SU-DHL-6 (cell line): ENCODE data around the gene IL4I1.

Experiments
- H2AFZ ChIP-seq: fragments of 200-600 bp; sonication (generic); 2 replicates; pipeline ENCODE4 v1.6.1; 2014; ENCODE audit warnings: low read depth, mild to moderate bottlenecking, moderate library complexity, mixed read lengths, antibody characterized with exemption, low read length; ENCODE audit not compliant: severe bottlenecking
- H3F3A ChIP-seq: fragments of 200-600 bp; shearing (Covaris generic); 2 replicates; pipeline ENCODE4 v1.6.0; 2016; ENCODE audit warnings: antibody characterized with exemption, mild to moderate bottlenecking; ENCODE audit not compliant: insufficient read depth
- H3K27ac ChIP-seq: fragments of 200-600 bp; sonication (generic); 2 replicates; pipeline ENCODE4 v1.5.1; 2016; ENCODE audit warnings: low read depth, mild to moderate bottlenecking, low read length, moderate library complexity, mixed read lengths
- H3K27me3 ChIP-seq: fragments of 200-600 bp; sonication (generic), shearing (Covaris generic); 2 replicates; pipeline ENCODE4 v1.6.0; 2014; ENCODE audit warnings: mild to moderate bottlenecking, low read length
- H3K36me3 ChIP-seq: fragments of 200-600 bp; sonication (generic); 2 replicates; pipeline ENCODE4 v1.6.1; 2014; ENCODE audit warnings: mild to moderate bottlenecking, low read length, mixed read lengths
- H3K4me2 ChIP-seq: fragments of 300-600, 200-600 bp; shearing (Covaris generic), sonication (generic); 2 replicates; pipeline ENCODE4 v1.6.0; 2014; ENCODE audit warnings: low read length, low read depth, mild to moderate bottlenecking; ENCODE audit not compliant: poor library complexity, severe bottlenecking
- H3K4me3 ChIP-seq: fragments of 200-600 bp; sonication (generic); 2 replicates; pipeline ENCODE4 v1.5.1; 2014; ENCODE audit warnings: antibody characterized with exemption, low read length, mild to moderate bottlenecking, mixed read lengths; ENCODE audit not compliant: insufficient read depth, poor library complexity, severe bottlenecking
- H3K79me2 ChIP-seq: fragments of 200-600 bp; sonication (generic); 2 replicates; pipeline ENCODE4 v1.6.1; 2014; ENCODE audit warnings: mild to moderate bottlenecking, low read length, moderate library complexity; ENCODE audit not compliant: insufficient read depth
- H3K9ac ChIP-seq: fragments of 200-600 bp; sonication (generic); 2 replicates; pipeline ENCODE4 v1.7.0; 2014; ENCODE audit warnings: mild to moderate bottlenecking, low read length
- H3K9me2 ChIP-seq: fragments of 200-600 bp; sonication (generic); replicated peaks from 2 replicates; pipeline ENCODE4 v1.6.1; 2014; ENCODE audit warnings: low read length; ENCODE audit not compliant: insufficient read depth
- H3K9me3 ChIP-seq: fragments of 200-600 bp; sonication (generic); 2 replicates; pipeline ENCODE4 v1.6.1; 2014; ENCODE audit warnings: low read length, mixed read lengths; ENCODE audit not compliant: insufficient read depth
- H4K20me1 ChIP-seq: fragments of 200-600 bp; sonication (generic); 2 replicates; pipeline ENCODE4 v1.6.1; 2014; ENCODE audit warnings: low read depth, mild to moderate bottlenecking, antibody characterized with exemption, low read length, moderate library complexity, mixed read lengths
- CTCF ChIP-seq: fragments of 200-600 bp; sonication (generic); IDR thresholded peaks from one replicate; pipeline ENCODE4 v1.5.1; 2017; ENCODE audit warnings: antibody characterized with exemption, mild to moderate bottlenecking, low read length, moderate library complexity; ENCODE audit not compliant: insufficient read depth, poor library complexity, severe bottlenecking
- EZH2phosphoT487 ChIP-seq: fragments of 200-600 bp; sonication (generic), shearing (Covaris generic); conservative IDR thresholded peaks from 2 replicates; pipeline ENCODE4 v1.6.1; 2018; ENCODE audit warnings: mild to moderate bottlenecking, antibody characterized with exemption, low read length, moderate library complexity, mixed read lengths

Gene IL4I1

GRCh38 chr19:49858088-49858985 lies 38.4 kb downstream of the IL4I1 start:
- Histone ChIP-seq H3K4me2 (no peak overlapping the region), H3K4me3 (no peak overlapping the region), H3K27ac (no peak overlapping the region), H3K9me3 (no peaks in the 10 kb centered on the region), H4K20me1 (0 out of 2 replicates have a peak, but pooled peaks cover 3% of the 10 kb centered on the region), H3K9ac (no peak overlapping the region), H3K79me2 (peaks cover 7% of the 10 kb centered on the region; the same call in 1 of the 2 replicates), H2AFZ (no peak overlapping the region), H3F3A (no peaks in the 10 kb centered on the region), H3K36me3 (no peaks in the 10 kb centered on the region), H3K9me2 (no peaks in the 10 kb centered on the region), H3K27me3 (no peaks in the 10 kb centered on the region)
- no peak for TF ChIP-seq EZH2phosphoT487
- TF ChIP-seq CTCF, result no peak

- H3K27ac ChIP-seq, result no peak overlapping the region
- peaks cover 7% of the 10 kb centered on the region; the same call in 1 of the 2 replicates for H3K79me2 ChIP-seq
- no peaks in the 10 kb centered on the region for H3K9me3 ChIP-seq
- no peak overlapping the region for H3K4me3 ChIP-seq
- H3K9ac ChIP-seq, result no peak overlapping the region
- H3K27me3 ChIP-seq, result no peaks in the 10 kb centered on the region
- no peaks in the 10 kb centered on the region for H3K36me3 ChIP-seq
- H3K4me2 ChIP-seq, result no peak overlapping the region
- peaks cover 4% of the 10 kb centered on the region; the same call in 1 of the 2 replicates for H3F3A ChIP-seq
- no peaks in the 10 kb centered on the region for H3K9me2 ChIP-seq
- H2AFZ ChIP-seq, result no peak overlapping the region
- TF ChIP-seq CTCF (no peak), EZH2phosphoT487 (no peak)
- 0 out of 2 replicates have a peak, but pooled peaks cover 3% of the 10 kb centered on the region for H4K20me1 ChIP-seq
Observed at GRCh38 chr19:49857838-49858087, 38.9 kb downstream of the IL4I1 start.

GRCh38 chr19:49857061-49857837 lies 39.4 kb downstream of the IL4I1 start:
- Histone ChIP-seq H3K36me3 (no peaks in the 10 kb centered on the region), H3K79me2 (peaks cover 7% of the 10 kb centered on the region; the same call in 1 of the 2 replicates), H3F3A (peaks cover 9% of the 10 kb centered on the region), H3K27ac (no peak overlapping the region), H3K27me3 (no peaks in the 10 kb centered on the region), H3K9me3 (no peaks in the 10 kb centered on the region), H2AFZ (no peak overlapping the region), H4K20me1 (0 out of 2 replicates have a peak, but pooled peaks cover 3% of the 10 kb centered on the region), H3K9ac (no peak overlapping the region), H3K9me2 (no peaks in the 10 kb centered on the region), H3K4me2 (no peak overlapping the region), H3K4me3 (no peak overlapping the region)
- TF ChIP-seq EZH2phosphoT487 (no peak), CTCF (no peak)
